GM15510 (cell line): Measurements from ENCODE around the gene POU2AF2.

Experiments used
- POLR2A ChIP-seq: IDR thresholded peaks from 3 replicates; pipeline ENCODE4 v1.6.1; 2011; ENCODE audit warnings: borderline replicate concordance; ENCODE audit not compliant: insufficient read length; ENCODE audit errors: extremely low read depth

Gene POU2AF2

GRCh38 chr11:111237926-111238325 lies 7.6 kb upstream of the POU2AF2 start:
- TF ChIP-seq POLR2A: no peak

DNA sequence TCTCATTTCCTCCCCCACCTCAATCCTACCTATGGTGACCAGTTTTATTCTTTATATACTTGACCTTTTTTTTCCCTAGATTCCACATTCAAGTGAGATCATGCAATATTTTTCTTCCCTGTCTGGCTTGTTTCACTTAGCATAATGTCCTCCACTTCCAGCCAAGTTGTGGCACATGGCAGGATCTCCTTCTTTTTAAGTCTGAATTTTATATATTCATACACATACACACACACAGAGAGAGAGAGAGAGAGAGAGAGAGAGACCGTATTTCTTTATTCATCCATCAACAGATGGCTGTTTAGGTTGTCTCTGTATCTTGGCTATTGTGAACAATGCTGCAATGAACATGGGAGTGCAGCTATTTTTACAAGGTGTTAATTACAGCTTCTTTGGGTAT lies 1.4 kb downstream of the POU2AF2 start:
- TF ChIP-seq POLR2A: no peak

DNA sequence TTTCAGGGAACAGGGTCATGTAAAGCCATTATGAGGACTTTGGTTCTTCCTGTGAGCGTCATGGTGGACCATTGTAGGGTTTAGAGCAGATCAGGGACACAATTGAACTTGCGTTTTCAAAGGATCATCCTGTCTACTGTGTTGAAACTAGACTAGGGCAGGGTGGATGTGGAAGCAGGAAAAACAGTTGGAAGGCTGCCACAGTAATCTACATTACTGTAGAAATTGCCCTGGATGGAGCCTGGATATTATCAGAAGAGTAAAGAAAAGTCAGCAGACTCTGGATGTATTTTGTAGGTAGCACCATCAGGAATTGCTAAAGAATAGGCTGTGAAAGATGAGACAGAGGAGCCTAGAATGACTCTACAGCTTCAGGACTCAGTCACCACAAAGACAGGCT lies 5.4 kb downstream of the POU2AF2 start:
- TF ChIP-seq POLR2A: no peak

- TF ChIP-seq POLR2A: no peak
Measured at GRCh38 chr11:111253131-111253530, 7.6 kb downstream of the POU2AF2 start.

- no peak for TF ChIP-seq POLR2A
Measured at GRCh38 chr11:111253630-111254029, 8.1 kb downstream of the POU2AF2 start.

GRCh38 chr11:111258046-111258445 lies 12.5 kb downstream of the POU2AF2 start:
- no peak for TF ChIP-seq POLR2A

GRCh38 chr11:111259896-111260295 lies 14.4 kb downstream of the POU2AF2 start:
- no peak for TF ChIP-seq POLR2A

GRCh38 chr11:111260811-111261210 lies 15.3 kb downstream of the POU2AF2 start:
- TF ChIP-seq POLR2A: no peak

- no peak for TF ChIP-seq POLR2A
Measured at GRCh38 chr11:111264646-111265045, 19.1 kb downstream of the POU2AF2 start.

- TF ChIP-seq POLR2A: no peak
Measured at GRCh38 chr11:111265421-111265820, 19.9 kb downstream of the POU2AF2 start.

DNA sequence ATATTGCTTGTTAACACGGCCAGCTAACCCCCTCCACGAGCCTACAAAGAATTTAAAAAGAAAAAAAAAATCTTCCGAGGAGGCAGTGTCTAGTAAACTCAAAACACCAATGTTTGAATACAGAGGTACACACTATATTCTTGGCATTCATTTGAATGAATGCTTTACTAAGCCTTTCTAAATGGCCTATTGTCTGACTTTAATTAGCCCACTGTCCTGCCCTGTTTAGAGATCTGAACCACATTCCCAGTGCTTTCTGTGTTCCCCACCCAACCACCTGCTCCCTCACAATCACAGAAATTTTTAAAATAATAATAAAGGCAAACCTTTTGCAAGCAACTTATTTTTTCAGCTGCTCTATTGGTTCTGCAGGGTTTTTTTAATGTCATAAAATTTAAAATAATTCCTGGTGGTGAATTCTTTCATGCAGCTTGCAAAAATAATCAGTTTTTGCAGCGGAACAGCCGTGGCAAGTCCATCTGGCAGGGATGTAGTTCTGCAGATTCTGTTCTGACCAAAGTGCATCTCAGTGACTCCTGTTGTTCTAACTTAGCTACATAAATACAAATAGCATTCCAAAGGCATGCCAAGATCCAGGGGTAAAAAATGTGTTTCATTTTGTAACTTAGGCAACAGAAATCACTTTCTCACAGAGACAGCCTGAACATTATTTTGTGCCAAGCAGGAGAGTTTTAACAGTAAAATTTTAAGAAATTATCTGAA lies 23.8 kb downstream of the POU2AF2 start:
- no peak for TF ChIP-seq POLR2A

DNA sequence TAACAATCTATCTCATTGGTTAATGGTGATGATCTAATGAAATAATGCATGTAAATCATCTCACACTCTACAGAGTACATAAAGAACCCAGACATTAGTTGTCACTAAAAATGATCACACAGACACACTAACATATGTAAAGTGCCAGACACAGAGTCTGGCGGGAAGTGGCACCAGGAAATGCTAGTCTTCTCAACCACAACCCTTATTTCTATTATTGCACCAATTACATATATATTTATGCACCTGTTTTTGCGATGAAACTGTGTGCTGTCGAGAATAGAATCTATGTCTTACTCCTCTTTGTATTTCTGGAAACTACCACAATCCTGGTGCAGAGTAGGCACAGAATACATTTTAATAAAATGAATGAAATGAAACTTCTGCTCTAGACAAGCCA lies 26.9 kb downstream of the POU2AF2 start:
- TF ChIP-seq POLR2A: no peak

DNA sequence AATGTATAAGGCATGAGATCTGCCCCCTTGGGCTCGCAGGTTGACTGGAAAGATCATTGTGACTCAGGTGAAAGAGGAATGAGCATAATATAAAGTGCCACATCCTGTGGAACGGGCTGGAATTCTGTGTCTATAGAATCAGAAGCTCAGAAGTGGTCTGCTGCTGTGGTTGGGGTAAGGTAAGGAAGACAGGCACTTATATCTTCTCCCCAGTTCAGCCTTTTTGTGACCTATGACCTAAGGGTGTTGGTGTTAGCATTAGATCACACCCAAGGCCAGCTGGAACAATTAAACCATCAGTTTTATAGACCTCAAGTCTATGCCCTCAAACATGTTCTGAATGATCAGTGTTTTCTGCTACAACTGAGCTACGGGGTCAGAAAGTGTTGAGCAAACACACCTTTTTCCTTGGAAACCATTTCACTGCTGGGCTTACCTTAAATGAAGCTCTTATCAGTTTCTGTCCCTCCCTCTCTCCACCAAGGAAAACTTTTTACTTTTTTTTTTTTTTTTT lies 37.1 kb downstream of the POU2AF2 start:
- TF ChIP-seq POLR2A: no peak

GRCh38 chr11:111283945-111284481 lies 38.5 kb downstream of the POU2AF2 start:
- no peak for TF ChIP-seq POLR2A

DNA sequence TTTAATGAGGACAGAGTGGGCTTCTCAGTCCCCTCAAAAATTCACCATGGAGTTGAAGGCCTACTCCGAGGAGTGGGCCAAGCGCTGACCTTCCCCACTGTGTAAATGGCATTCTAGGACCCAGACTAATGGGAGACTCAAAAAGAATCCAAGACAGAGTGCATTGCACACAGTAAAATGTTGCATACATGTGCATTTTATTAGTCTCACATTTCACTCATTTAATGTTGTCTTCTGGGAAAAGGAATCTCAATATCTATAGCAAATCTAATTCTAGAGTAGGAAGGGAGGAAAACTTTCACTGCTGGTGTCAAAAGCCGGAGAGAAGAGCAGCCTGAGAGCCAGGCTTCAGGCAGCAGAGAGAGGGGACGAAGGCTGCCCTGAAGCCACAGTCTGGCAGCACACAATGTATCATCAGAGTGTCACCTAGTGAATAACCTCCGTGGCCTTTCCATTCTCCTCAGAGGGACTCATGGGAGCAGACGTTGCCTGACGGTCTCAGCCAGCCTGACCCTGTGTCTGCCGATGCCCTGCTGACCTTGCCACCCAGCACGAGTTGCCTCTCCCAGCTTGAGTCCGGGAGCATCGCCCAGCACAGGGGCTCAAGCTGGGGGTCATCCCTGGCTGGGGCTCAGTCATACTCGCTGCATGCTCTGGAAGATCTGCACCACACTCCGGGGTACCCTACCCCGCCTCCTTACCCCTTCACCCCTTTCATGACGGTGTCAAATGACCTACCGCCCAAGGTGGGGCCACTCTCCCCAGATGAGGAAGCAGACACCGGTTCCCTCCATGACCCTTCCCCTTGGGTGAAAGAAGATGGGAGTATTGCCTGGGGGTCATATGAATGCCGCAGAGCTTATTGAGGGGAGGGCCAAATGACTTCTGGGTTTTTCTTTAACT lies 39.9 kb downstream of the POU2AF2 start:
- TF ChIP-seq POLR2A: no peak
